NCI-H1048 (cell line): ENCODE measurements around the gene SLC35E4.
"Not testable (repeated sequence)": the region's sequence is repeated elsewhere in the genome, so short reads cannot be mapped to it uniquely, and the experiment has no call there.

ENCODE experiments used
- DNase-seq: peaks from one replicate; lab custom pipeline; 2025; lab: John Stamatoyannopoulos, UW

Gene SLC35E4

DNA sequence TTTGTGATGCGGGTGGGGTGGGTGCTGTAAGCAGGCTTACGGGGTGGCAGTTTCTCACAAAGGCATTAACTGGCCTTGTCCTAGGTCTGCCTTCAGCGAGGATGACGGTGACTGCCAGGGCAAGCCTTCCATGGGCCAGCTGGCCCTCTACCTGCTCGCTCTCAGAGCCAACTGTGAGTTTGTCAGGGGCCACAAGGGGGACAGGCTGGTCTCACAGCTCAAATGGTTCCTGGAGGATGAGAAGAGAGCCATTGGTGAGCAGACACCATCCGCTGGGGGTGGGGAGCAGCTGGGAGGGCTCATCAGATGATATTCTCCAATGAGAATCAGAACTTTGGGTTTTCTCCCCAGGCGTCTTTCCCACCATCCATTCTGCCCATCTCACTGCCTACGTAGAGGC lies 22.8 kb upstream of the SLC35E4 start:
- no peak for DNase-seq

DNA sequence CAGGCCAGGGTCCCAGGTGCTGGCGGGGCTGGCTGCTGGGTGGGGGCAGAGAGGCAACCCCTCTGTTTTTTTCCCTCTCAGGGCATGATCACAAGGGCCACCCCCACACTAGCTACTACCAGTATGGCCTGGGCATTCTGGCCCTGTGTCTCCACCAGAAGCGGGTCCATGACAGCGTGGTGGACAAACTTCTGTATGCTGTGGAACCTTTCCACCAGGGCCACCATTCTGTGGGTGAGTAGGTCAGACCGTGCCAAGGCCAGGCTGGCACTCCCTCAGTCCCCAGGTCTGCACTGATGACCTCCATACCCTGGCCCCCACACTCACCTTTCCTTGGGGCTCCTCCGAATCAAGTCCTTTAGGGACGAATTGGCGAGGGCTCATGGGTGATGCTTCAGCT lies 21.3 kb upstream of the SLC35E4 start:
- no peak for DNase-seq

DNA sequence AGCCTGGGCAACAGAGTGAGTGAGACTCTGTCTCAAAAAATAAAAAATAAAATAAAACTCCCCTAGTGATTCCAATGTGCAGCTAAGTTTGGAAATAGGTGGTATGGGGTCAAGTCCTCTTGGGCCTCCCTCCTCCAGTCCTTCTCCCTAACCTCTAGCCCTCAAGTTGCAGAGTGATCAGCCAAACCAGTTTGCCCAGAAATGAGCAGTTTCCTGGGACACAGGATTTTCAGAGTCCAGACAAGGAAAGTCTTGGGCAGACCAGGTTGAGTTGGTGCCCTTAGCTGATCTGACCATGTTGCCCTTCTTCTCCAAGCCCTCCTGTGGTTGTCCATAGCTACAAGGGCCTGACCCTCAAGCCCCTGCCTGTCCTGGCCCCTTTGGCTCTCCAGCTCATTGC lies 20.7 kb upstream of the SLC35E4 start:
- DNase-seq: no peak

DNA sequence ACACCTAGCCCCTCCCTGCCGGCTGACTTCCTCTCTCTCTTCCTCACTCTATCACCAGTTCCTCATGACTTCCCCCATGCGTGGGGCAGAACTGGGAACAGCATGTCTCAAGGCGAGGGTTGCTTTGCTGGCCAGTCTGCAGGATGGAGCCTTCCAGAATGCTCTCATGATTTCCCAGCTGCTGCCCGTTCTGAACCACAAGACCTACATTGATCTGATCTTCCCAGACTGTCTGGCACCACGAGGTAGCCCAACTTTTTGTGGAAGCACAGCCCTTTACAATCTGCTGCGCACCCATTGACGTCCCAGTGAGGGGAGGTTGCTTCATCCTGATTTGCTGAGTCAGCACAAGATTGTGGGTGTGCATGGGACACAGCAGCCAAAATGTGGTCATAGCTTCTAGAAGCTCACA lies 20.0 kb upstream of the SLC35E4 start:
- no peak for DNase-seq

DNA sequence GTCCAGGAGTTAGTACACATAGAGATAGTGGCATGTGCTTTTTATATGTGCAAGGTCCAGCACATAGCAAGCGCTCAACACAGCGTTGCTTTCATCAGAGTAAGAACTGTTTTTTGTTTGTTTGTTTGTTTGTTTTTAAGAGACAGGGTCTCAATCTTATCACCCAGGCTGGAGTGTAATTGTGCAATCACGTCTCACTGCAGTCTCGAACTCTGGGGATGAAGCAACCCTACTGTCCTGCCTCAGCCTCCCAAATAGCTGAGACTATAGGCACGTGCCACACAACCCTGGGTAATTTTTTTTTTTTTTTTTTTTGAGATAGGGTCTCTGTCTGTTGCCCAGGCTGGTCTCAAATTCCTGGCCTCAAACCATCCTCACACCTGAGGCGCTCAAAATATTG lies 17.8 kb upstream of the SLC35E4 start:
- DNase-seq: no peak

DNA sequence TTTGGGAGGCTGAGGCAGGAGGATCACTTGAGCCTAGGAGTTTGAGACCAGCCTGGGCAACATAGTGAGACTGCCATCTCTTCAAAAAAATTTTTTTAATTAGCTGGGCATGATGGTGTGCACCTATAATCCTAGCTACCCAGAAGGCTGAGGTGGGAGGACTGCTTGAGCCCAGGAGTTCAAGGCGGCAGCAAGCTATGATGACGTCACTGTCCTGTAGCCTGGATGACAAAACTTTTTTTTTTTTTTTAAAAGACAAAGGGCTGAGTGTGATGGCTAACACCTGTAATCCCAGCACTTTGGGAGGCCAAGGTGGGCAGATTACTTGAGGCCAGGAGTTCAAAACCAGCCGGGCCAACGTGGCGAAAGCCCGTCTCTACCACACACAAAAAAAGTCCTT lies 15.7 kb upstream of the SLC35E4 start:
- not testable (repeated sequence) for DNase-seq

DNA sequence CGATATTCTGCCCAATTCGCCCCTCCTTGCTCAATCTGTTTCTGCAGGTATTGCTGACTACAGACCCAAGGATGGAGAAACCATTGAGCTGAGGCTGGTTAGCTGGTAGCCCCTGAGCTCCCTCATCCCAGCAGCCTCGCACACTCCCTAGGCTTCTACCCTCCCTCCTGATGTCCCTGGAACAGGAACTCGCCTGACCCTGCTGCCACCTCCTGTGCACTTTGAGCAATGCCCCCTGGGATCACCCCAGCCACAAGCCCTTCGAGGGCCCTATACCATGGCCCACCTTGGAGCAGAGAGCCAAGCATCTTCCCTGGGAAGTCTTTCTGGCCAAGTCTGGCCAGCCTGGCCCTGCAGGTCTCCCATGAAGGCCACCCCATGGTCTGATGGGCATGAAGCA lies 9.2 kb upstream of the SLC35E4 start:
- DNase-seq: no peak

DNA sequence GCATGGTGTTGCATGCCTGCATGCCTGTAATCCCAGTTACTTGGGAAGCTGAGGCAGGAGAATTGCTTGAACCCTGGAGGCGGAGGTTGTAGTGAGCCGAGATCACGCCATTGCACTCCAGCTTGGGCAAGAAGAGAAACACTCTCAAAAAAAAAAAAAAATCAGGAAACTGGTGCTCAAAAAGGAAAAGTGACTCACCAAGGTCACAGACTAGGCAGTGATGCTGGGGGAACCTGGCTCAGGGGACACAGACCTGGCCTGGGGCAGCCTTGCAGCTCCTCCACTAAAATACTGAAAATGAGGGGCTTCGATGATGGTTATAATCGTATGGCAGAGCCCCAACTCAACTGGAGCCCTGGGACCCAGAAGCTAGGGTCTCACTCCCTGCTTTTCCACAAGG lies 8.1 kb upstream of the SLC35E4 start:
- no peak for DNase-seq

DNA sequence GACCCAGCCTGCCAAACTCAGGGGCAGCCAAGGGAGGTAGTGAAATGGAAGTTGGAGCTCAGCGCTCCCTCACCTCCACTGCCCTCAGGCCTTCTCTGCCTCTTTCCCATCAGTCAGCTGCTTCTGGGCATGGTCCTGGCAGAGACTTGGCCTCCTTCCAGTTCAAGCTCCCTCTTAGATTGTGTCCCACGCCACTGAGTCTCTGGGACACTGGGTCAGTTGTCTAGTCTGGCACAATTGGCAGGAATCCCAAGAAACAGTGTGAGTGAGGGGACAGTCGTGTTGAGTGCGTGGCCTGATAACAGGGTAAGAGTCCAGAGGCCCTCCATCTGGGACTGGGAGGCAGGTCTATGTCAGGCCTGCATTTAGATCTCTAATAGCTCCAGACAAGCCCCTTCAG lies 7.1 kb upstream of the SLC35E4 start:
- no peak for DNase-seq

DNA sequence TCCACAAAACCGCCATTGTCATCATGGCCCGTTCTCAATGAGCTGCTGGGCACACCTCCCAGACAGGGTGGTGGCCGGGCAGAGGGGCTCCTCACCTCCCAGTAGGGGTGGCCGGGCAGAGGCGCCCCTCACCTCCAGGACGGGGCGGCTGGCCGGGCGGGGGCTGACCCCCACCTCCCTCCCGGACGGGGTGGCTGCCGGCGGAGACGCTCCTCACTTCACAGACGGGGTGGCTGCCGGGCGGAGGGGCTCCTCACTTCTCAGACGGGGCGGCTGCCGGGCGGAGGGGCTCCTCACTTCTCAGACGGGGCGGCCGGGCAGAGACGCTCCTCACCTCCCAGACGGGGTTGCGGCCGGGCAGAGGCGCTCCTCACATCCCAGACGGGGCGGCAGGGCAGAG lies 4.1 kb upstream of the SLC35E4 start:
- not testable (repeated sequence) for DNase-seq

DNA sequence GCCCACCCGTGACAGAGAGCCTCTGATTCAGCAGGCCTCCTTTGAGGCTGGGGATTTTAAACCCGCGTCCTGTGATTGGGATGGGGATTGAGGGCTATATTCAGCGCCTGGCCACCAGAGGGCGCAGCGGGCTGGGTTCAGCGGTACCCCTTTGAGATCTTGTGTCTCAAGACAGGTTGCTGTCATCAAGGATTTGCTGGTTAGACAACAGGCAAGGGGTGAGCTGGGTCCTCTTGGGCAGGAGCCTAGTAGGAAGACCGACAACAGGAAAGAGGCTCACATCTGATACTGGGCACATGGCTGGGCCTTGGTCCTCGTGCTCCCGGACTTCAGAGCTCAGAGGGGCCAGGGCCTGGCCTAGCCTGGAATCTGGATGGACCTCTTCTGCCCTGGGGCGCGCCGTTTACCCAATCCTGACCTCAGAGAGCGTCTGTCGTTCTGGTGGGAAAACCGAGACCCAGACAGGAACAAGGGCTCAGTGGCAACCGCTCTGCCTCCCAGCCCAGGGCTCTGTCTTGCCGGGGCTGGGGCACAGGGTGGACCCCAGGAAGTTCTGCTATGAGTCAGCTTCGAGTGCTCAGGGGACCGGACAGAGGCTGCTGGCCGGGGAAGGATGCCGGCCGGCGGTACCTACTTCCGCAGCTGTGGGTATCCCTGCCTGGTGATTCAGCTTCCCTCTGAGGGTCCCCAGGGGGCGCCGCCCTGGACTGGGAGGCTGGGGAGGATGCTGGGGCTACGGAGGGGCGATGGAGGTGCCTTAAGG lies 929 bp upstream of the SLC35E4 start:
- peak; percentile 67 for DNase-seq

DNA sequence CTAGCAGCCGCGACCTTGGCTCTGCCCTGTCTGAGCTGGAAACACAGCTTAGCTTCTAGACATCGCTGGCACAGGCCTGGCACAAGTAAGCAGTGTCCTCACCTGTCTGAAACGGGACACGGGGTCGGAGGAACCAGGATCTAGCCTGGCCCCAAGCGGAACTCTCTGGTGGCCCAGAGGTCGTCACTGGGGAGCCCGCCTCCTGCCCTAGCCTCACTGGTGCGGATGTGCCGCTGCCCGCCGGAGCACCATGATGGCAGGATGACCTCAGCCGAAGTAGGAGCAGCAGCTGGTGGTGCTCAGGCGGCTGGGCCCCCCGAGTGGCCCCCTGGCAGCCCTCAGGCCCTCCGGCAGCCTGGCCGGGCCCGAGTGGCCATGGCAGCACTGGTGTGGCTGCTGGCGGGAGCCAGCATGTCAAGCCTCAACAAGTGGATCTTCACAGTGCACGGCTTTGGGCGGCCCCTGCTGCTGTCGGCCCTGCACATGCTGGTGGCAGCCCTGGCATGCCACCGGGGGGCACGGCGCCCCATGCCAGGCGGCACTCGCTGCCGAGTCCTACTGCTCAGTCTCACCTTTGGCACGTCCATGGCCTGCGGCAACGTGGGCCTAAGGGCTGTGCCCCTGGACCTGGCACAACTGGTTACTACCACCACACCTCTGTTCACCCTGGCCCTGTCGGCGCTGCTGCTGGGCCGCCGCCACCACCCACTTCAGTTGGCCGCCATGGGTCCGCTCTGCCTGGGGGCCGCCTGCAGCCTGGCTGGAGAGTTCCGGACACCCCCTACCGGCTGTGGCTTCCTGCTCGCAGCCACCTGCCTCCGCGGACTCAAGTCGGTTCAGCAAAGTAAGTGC lies 871 bp downstream of the SLC35E4 start:
- DNase-seq: no peak

DNA sequence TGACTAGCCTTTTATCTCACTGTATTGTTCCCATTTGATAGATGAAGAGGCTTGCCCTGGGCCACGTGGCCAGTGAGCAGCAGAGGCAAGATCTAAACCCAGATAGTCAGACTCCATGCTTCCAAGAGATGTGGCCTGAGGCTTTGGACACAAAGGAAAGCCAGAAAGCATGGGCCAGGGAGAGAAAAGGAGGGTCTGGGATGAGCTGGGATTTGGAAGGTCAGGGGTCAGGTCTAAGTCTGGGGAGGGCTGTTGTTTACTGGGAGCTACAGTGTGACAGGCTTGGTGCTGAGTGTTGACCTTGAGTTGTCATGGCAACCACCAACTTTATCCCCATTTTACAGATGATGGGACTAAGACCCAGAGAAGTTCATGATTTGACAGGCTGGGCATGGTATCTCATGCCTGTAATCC lies 2.1 kb downstream of the SLC35E4 start:
- DNase-seq: no peak

DNA sequence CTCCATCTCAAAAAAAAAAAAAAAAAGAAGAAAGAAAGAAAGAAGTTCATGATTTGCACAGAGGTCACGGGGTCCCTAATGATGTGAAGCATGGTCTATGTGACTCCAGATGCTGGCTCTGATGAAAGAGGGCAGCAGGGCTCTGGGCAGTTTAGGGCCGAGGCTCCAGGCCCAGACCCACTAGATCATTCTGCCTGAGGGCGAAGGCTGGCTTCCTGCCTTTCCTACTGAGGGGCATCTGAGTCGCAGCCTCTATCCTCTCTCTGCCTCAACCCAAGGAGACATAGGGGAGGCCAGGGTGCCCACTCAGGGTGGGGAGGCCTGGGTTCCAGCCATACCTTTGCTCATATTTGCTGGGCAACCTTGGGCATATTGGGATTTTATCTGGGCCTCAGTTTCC lies 4.8 kb downstream of the SLC35E4 start:
- DNase-seq: no peak

DNA sequence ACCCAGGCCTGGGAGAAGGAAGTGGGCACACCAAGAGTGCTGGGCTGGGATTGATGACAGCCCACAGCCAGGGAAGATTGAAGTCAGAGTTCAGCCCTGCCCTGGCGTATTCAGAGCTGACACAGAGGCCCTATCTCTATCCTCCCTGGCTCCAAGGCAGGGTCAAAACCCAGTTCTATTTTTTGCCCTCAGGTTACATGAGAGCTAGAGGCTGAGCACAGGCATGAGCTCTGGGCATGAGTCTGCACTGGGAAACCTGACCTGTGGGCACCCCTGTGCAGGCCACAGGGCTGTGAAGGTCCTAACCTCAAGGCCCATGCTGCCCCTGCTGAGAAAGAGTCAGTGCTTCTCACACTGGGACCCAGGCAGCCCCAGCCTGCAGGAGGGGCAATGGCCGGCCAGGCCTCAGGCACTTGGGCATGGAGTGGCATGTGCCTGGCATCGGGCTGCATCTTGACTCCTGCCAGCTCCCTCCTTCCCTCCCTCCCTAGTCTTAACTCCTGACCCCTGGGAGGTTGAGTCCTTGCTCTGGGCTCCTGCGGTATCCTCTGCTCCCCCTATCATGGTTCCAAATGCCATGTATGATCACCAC lies 5.4 kb downstream of the SLC35E4 start:
- DNase-seq: no peak

DNA sequence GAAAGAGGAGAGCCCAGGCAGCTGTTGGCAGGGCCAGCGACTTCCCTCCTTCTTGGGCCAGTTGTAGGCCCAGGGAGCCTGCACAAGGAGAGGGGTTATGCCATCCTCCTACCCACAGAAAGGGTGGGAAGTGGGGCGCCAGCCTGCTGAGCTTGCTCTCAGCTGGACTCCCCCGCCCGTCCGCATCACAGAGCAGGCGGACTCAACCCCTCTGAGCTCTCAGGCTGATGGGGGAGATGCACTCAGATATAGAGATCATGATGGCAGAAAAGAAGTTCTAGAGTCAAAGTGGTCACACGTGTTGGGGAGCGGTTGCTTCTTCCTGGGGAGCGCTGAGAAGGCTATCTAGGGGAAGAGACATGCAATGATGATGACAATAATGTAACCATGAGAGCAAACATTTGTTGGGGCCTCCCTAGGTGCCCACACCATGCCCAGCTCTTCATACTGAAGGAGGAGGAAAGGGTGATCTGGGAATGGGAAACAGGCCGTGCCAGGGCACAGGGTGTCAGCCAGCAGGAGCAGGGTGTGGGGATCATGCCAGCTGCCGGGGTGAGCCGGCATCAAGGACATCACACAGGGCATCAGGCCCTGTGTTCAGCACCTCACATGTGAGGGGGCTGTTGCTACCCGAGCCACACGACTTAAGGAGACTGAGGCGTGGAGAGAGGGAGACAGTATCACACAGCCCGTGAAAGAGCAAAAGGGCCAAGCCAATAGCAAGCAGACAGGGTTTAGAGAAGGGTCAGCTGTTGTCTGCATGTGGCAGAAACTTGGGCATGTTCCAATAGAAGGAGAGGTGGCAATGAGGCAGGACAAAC lies 7.7 kb downstream of the SLC35E4 start:
- DNase-seq: no peak

DNA sequence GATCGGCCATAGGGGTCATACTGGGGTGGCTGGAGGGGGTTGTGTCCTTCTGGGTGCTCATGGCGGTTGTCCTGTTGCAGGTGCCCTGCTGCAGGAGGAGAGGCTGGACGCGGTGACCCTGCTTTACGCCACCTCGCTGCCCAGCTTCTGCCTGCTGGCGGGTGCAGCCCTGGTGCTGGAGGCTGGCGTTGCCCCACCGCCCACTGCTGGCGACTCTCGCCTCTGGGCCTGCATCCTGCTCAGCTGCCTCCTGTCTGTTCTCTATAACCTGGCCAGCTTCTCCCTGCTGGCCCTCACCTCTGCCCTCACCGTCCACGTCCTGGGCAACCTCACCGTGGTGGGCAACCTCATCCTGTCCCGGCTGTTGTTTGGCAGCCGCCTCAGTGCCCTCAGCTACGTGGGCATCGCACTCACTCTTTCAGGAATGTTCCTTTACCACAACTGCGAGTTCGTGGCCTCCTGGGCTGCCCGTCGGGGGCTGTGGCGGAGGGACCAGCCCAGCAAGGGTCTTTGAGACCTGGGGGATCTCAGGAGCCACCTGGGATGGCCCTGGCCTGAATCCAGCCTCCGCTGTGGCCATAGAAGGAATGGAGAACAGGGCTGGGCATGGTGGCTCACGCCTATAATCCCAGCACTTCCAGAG lies 11.1 kb downstream of the SLC35E4 start:
- no peak for DNase-seq

DNA sequence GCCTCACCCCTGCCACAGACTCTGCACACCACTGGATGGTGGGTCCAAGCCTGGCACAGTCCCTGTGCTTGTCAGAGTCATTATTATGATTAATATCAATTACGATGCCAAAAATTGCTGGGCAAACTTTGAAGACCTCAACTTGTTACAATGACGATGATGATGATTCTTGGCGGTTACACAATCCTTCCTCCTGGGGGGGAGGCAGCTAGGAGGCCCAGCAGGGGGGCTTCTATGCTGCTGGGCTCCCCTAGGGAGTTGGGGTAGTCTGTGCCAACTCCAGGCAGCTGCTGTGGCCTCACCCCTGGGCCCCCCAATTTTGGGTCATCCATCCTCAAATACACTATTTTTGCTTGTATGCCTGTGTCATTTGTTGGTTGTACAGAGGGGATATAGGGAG lies 12.0 kb downstream of the SLC35E4 start:
- DNase-seq: no peak

DNA sequence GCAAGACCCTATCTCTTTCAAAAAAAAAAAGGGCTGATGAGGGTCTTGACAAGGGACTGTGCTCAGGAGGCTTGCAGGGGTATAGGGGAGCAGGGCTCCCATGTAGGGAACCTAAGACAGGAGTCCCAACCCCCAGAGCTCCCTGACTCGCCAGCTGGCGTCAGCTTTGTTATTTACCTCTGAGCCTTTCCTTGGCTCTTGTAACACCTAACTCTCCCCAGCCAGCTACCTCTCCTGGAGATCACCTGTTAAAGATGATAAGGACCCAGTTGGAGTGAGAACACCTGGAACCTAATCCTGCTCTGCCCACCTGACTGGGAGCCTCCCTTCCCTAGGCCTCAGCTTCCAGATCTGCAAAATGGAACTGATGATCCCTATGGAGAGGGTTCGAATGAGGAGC lies 13.2 kb downstream of the SLC35E4 start:
- DNase-seq: no peak

DNA sequence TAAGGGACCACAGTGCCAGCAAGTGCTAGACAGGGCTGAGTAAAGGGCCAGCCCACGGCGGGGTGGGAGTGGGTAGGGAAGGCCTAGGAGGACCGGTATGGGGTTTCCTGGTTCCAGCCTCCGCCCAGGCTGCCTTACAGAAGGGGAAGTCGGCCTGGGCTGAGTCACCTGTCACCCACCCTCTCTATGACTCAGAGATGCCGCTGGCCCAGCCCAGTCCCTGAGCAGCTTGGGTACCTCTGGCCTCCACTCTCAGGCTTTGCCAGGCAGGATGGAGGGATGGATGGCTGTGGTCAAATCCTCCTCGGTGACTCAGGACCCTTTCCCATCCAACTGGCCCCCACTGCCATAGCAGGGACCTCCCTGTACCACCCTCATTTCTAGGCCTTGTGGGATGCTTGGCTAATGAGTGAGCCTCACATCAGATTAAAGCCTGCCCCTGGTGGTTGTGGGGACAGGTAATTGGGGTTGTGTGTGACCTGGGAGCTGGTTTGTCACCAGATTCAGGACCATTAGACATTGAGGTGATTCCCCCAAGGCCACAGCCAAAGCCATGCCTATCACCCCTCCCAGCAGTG lies 13.9 kb downstream of the SLC35E4 start:
- no peak for DNase-seq

DNA sequence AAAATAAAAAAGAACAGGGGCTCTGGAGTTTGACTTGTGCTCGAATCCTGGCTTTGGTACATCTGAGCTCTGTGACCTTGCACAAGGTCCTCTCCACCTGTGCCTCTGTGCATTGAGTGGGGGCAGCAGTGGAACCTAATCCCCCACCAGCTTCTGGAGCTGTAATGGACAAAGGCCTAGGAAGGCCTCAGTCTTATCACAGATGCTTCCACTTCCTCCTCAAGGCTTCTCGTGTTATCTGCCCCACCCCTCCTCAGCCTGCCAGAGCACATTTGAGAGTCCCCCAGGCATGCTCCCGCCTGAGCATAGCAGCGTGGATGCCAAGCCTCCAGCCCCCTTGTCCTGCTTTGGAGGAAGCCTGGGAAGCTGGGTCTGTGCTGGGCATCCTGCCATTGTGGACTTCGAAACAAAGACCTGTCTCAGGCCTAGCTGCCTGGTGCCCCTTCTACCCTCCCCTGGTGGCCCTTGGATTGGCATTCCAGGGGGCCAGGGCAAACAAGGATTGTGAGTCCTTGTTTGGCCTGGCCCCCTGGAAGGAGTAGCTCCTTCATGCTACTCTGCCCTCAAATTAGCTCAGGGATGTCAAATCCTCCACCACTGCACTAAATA lies 15.0 kb downstream of the SLC35E4 start:
- no peak for DNase-seq
